HG03575 (cell line): ENCODE measurements around the gene ACTL8.

Source experiments
- ATAC-seq: cut with Tn5 transposase; IDR thresholded peaks from one replicate; pipeline ENCODE4 v1.9.1; 2021; ENCODE audit not compliant: unreplicated experiment, insufficient number of reproducible peaks, low FRiP score; ENCODE audit errors: extremely low read depth

Gene ACTL8

GRCh38 chr1:17763995-17764394 is 8.9 kb downstream of the ACTL8 start:
- no peak for ATAC-seq

- no peak for ATAC-seq
These were observed 9.5 kb downstream of the ACTL8 start for GRCh38 chr1:17764591-17764990.

- no peak for ATAC-seq
These were observed 10.6 kb downstream of the ACTL8 start for GRCh38 chr1:17765444-17766411.

- no peak for ATAC-seq
These were observed 13.6 kb downstream of the ACTL8 start for GRCh38 chr1:17768651-17769241.

GRCh38 chr1:17770983-17771382 is 15.8 kb downstream of the ACTL8 start:
- no peak for ATAC-seq

GRCh38 chr1:17772615-17773212 is 17.6 kb downstream of the ACTL8 start:
- no peak for ATAC-seq

- no peak for ATAC-seq
These were observed 18.6 kb downstream of the ACTL8 start for GRCh38 chr1:17773591-17774326.

- ATAC-seq, result no peak
These were observed 19.3 kb downstream of the ACTL8 start for GRCh38 chr1:17774452-17774851.

- no peak for ATAC-seq
These were observed 20.7 kb downstream of the ACTL8 start for GRCh38 chr1:17775796-17776195.

- no peak for ATAC-seq
These were observed 21.3 kb downstream of the ACTL8 start for GRCh38 chr1:17776426-17776825.

GRCh38 chr1:17777330-17777729 is 22.2 kb downstream of the ACTL8 start:
- ATAC-seq, result no peak

GRCh38 chr1:17777818-17778217 is 22.7 kb downstream of the ACTL8 start:
- ATAC-seq, result no peak

GRCh38 chr1:17780916-17781315 is 25.8 kb downstream of the ACTL8 start:
- ATAC-seq, result no peak

GRCh38 chr1:17789926-17790325 is 34.8 kb downstream of the ACTL8 start:
- ATAC-seq, result no peak

- ATAC-seq, result no peak
These were observed 35.4 kb downstream of the ACTL8 start for GRCh38 chr1:17790383-17791054.

- ATAC-seq, result no peak
These were observed 35.9 kb downstream of the ACTL8 start for GRCh38 chr1:17791055-17791390.

GRCh38 chr1:17791480-17791879 is 36.3 kb downstream of the ACTL8 start:
- ATAC-seq, result no peak

- no peak for ATAC-seq
These were observed 37.3 kb downstream of the ACTL8 start for GRCh38 chr1:17792421-17792820.
